ENCODE results near the gene NECTIN2.
A peak's percentile ranks its signal among the peaks of the same experiment; 100 is the strongest.

NECTIN2 gene

GRCh38 chr19:44845612-44846454 is at the start of gene NECTIN2:
Gene NECTIN2, plus strand, starts transcription at chr19:44846297. Its CDS starts 229 bp downstream, at chr19:44846526.
- peak; percentile 75 to 84 for DNase-seq (ENCODE audit: low read depth in 2 of 2)

- no peak for DNase-seq (ENCODE audit: low read depth in 2 of 2)
Measured at GRCh38 chr19:44796701-44797115, 49.4 kb upstream of the NECTIN2 start.

GRCh38 chr19:44799627-44800346 is 46.3 kb upstream of the NECTIN2 start:
- DNase-seq (ENCODE audit: low read depth in 2 of 2) = no peak

GRCh38 chr19:44800461-44800860 is 45.6 kb upstream of the NECTIN2 start:
- peak; percentile 61 to 65 for DNase-seq (ENCODE audit: low read depth in 2 of 2)

GRCh38 chr19:44803442-44804428 is 42.4 kb upstream of the NECTIN2 start:
- no peak for DNase-seq (ENCODE audit: low read depth in 2 of 2)

- DNase-seq (ENCODE audit: low read depth in 2 of 2) = no peak
Measured at GRCh38 chr19:44806291-44806690, 39.8 kb upstream of the NECTIN2 start.

- DNase-seq (ENCODE audit: low read depth in 2 of 2) = no peak
Measured at GRCh38 chr19:44807162-44807561, 38.9 kb upstream of the NECTIN2 start.

- no peak for DNase-seq (ENCODE audit: low read depth in 2 of 2)
Measured at GRCh38 chr19:44807652-44808462, 38.2 kb upstream of the NECTIN2 start.

- DNase-seq (ENCODE audit: low read depth in 2 of 2) = no peak
Measured at GRCh38 chr19:44808463-44809371, 37.4 kb upstream of the NECTIN2 start, which contains the start of gene BCAM. Gene BCAM, plus strand, starts transcription at chr19:44809103. Its CDS starts 22 bp downstream, at chr19:44809125.

GRCh38 chr19:44809577-44810233 is 36.4 kb upstream of the NECTIN2 start:
- DNase-seq (ENCODE audit: low read depth in 2 of 2) = no peak

GRCh38 chr19:44810234-44811121 is 35.6 kb upstream of the NECTIN2 start:
- no peak for DNase-seq (ENCODE audit: low read depth in 2 of 2)

GRCh38 chr19:44811122-44811419 is 35.0 kb upstream of the NECTIN2 start:
- DNase-seq (ENCODE audit: low read depth in 2 of 2) = no peak

GRCh38 chr19:44812142-44812718 is 33.9 kb upstream of the NECTIN2 start:
- DNase-seq (ENCODE audit: low read depth in 2 of 2) = no peak

GRCh38 chr19:44813070-44813840 is 32.8 kb upstream of the NECTIN2 start:
- DNase-seq (ENCODE audit: low read depth in 2 of 2) = no peak

- no peak for DNase-seq (ENCODE audit: low read depth in 2 of 2)
Measured at GRCh38 chr19:44813841-44814470, 32.1 kb upstream of the NECTIN2 start.

- no peak for DNase-seq (ENCODE audit: low read depth in 2 of 2)
Measured at GRCh38 chr19:44814517-44814916, 31.6 kb upstream of the NECTIN2 start.

- no peak for DNase-seq (ENCODE audit: low read depth in 2 of 2)
Measured at GRCh38 chr19:44816301-44816700, 29.8 kb upstream of the NECTIN2 start.
